ENCODE data around the gene POU2F3.

DNA sequence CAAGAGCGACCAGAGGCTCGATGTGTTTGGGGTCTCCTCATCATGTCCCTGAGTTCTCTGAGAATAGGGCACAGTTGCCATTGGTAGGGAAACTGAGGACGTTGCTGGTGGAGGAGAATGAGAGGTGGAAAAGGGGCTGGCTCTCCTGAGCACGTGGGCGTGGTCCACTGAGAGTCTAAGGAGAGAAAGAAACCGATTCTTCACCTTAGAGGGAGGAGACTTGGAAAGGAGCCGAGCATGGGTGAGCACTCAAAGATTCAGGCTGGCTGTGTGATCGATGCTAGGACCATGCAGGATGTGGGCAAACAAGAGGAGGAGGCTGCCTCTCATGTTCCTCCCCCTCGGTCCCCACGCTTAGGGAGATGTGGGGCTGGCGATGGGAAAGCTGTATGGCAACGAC lies 65.3 kb downstream of the POU2F3 start:
- TF ChIP-seq, protein P1, sequence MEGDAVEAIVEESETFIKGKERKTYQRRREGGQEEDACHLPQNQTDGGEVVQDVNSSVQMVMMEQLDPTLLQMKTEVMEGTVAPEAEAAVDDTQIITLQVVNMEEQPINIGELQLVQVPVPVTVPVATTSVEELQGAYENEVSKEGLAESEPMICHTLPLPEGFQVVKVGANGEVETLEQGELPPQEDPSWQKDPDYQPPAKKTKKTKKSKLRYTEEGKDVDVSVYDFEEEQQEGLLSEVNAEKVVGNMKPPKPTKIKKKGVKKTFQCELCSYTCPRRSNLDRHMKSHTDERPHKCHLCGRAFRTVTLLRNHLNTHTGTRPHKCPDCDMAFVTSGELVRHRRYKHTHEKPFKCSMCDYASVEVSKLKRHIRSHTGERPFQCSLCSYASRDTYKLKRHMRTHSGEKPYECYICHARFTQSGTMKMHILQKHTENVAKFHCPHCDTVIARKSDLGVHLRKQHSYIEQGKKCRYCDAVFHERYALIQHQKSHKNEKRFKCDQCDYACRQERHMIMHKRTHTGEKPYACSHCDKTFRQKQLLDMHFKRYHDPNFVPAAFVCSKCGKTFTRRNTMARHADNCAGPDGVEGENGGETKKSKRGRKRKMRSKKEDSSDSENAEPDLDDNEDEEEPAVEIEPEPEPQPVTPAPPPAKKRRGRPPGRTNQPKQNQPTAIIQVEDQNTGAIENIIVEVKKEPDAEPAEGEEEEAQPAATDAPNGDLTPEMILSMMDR (optimal IDR thresholded peaks at IDR 0.05 in 1 of 3, IDR thresholded peaks at IDR 0.05 in 1 of 3, conservative IDR thresholded peaks at IDR 0.05 in 1 of 3; ENCODE audit: extremely low read depth in 1 of 3, insufficient read depth in 2 of 3, low read length in 3 of 3), result no peak
- no peak for TF ChIP-seq EZH2 (IDR thresholded peaks at IDR 0.05; ENCODE audit: low read length)

Measured in keratinocyte (primary cell).